SK-N-SH (cell line): ENCODE data around the gene S1PR5.

Experiments
- CHD2 ChIP-seq: fragments of 150-350 bp; IDR thresholded peaks from 2 replicates; pipeline ENCODE4 v1.6.1; 2018; ENCODE audit warnings: low read length; ENCODE audit not compliant: partially characterized antibody
- CTCF ChIP-seq: fragments of 200-600 bp; sonication (generic); IDR thresholded peaks from 2 replicates; pipeline ENCODE4 v1.6.1; 2017; ENCODE audit warnings: antibody characterized with exemption, mild to moderate bottlenecking, moderate library complexity
- EP300 ChIP-seq, 2 experiments: IDR thresholded peaks; 2 replicates each; pipeline versions ENCODE4 v1.4.0 to v1.6.1; 2012; ENCODE audit warnings: borderline replicate concordance in 1 of 2, low read depth in 1 of 2, low read length in 1 of 2
- EZH2phosphoT487 ChIP-seq: fragments of 200-600 bp; sonication (generic); IDR thresholded peaks from 2 replicates; pipeline ENCODE4 v1.6.1; 2017; ENCODE audit warnings: low read depth, mixed run types, mild to moderate bottlenecking, antibody characterized with exemption, moderate library complexity, borderline replicate concordance
- FOXJ3 ChIP-seq: sonication (generic); formaldehyde crosslinking; IDR thresholded peaks from 2 replicates; pipeline ENCODE4 v1.5.1; 2020; ENCODE audit warnings: mild to moderate bottlenecking, missing genetic modification reagents
- IRF3 ChIP-seq: fragments of 150-350 bp; IDR thresholded peaks from 2 replicates; pipeline ENCODE4 v1.6.1; 2016; ENCODE audit warnings: mild to moderate bottlenecking, low read depth, low read length
- MAX ChIP-seq: IDR thresholded peaks from 2 replicates; pipeline ENCODE4 v1.4.0; 2012; ENCODE audit warnings: low read depth
- NFIC ChIP-seq: IDR thresholded peaks from 2 replicates; pipeline ENCODE4 v1.4.0; 2012; ENCODE audit warnings: borderline replicate concordance
- POLR2AphosphoS5 ChIP-seq: IDR thresholded peaks from 2 replicates; pipeline ENCODE4 v1.6.1; 2012; ENCODE audit warnings: low read depth, low read length
- RFX5 ChIP-seq: IDR thresholded peaks from 2 replicates; pipeline ENCODE4 v1.6.1; 2012; ENCODE audit warnings: mild to moderate bottlenecking, improper control_type of control experiment, low read length
- TEAD4 ChIP-seq: IDR thresholded peaks from 2 replicates; pipeline ENCODE4 v1.4.0; 2012; ENCODE audit warnings: mild to moderate bottlenecking, borderline replicate concordance; ENCODE audit not compliant: insufficient read depth

- TF ChIP-seq EZH2phosphoT487 (no peak), CTCF (0 out of 2 replicates have a peak, but pooled peaks have one; percentile 18), TEAD4 (no peak), NFIC (0 out of 2 replicates have a peak, but pooled peaks have one; percentile 51), IRF3 (no peak), CHD2 (no peak), MAX (no peak), RFX5 (no peak), FOXJ3 (CRISPR knock-in tag) (peak; percentile 57; the same call in 1 of the 2 replicates), POLR2AphosphoS5 (peak; percentile 53; the same call in 1 of the 2 replicates), EP300 (IDR thresholded peaks at IDR 0.05; ENCODE audit: borderline replicate concordance in 1 of 2, low read depth in 1 of 2, low read length in 1 of 2) (no peak)
Observed at GRCh38 chr19:10501971-10502523, 15.2 kb downstream of the S1PR5 start.
